IMR-90 (cell line): ENCODE measurements around the gene PRKAG2. TPM values are rescaled to one million over a fixed set of nuclear protein-coding genes. Genes with fewer than 3 reads are reported as not detected.

Source experiments
- ATAC-seq: fragments of 200-7000 bp; cut with Tn5 transposase; 2 replicates; pipeline ENCODE4 v1.9.1; 2020; ENCODE audit warnings: low read depth, mild to moderate bottlenecking, moderate library complexity
- BruUV-seq: library from RNA; stranded (reverse); fragments of 400-500 nt; replicated peaks from 2 replicates; lab custom pipeline; 2021; lab: Mats Ljungman, UMichigan
- CTCF ChIA-PET: fragments of 300-600 bp; formaldehyde crosslinking; extraction: SDS; loops from one replicate; lab custom pipeline; 2021; ENCODE audit warnings: antibody characterized with exemption; lab: Yijun Ruan, JAX
- POLR2A ChIA-PET: fragments of 300-600 bp; sonication (Branson Sonifier 250); formaldehyde crosslinking; loops from one replicate; lab custom pipeline; 2022; ENCODE audit warnings: antibody characterized with exemption; ENCODE audit not compliant: unreplicated experiment; lab: Charles Lee
- DNase-seq: peaks from one replicate; pipeline ENCODE4 v3.0.0; 2013
- H2AFZ ChIP-seq: replicated peaks from 2 replicates; pipeline ENCODE3; 2013; ENCODE audit warnings: low read length, mild to moderate bottlenecking; ENCODE audit not compliant: poor library complexity
- H2AK5ac ChIP-seq: 2 replicates; pipeline ENCODE4 v1.6.1; 2013; ENCODE audit warnings: low read depth, low read length, inconsistent platforms
- H2AK9ac ChIP-seq: replicated peaks from 2 replicates; pipeline ENCODE3; 2013; ENCODE audit warnings: mild to moderate bottlenecking, low read depth, low read length, moderate library complexity; ENCODE audit not compliant: poor library complexity
- H2BK120ac ChIP-seq: 2 replicates; pipeline ENCODE4 v1.6.1; 2013; ENCODE audit warnings: low read depth, low read length, inconsistent platforms
- H2BK15ac ChIP-seq: 3 replicates; pipeline ENCODE4 v1.6.1; 2013; ENCODE audit warnings: low read depth, low read length, inconsistent platforms
- H2BK20ac ChIP-seq: 2 replicates; pipeline ENCODE4 v1.6.1; 2013; ENCODE audit warnings: low read depth, mild to moderate bottlenecking, inconsistent platforms, low read length, moderate library complexity
- H2BK5ac ChIP-seq: 2 replicates; pipeline ENCODE4 v1.6.1; 2013; ENCODE audit warnings: mild to moderate bottlenecking, low read depth, low read length, inconsistent platforms; ENCODE audit not compliant: poor library complexity, severe bottlenecking
- H3K14ac ChIP-seq: replicated peaks from 2 replicates; pipeline ENCODE4 v1.6.1; 2013; ENCODE audit warnings: low read depth, low read length, inconsistent platforms
- H3K18ac ChIP-seq: 2 replicates; pipeline ENCODE4 v1.6.1; 2013; ENCODE audit warnings: low read depth, low read length, control low read depth
- H3K23ac ChIP-seq: 2 replicates; pipeline ENCODE4 v1.6.1; 2013; ENCODE audit warnings: low read depth, low read length, inconsistent platforms
- H3K27ac ChIP-seq: 2 replicates; pipeline ENCODE4 v1.5.1; 2013; ENCODE audit warnings: mild to moderate bottlenecking, control low read depth, low read length; ENCODE audit not compliant: insufficient read depth
- H3K27me3 ChIP-seq: 2 replicates; pipeline ENCODE4 v1.6.1; 2013; ENCODE audit warnings: low read length; ENCODE audit not compliant: control insufficient read depth, insufficient read depth
- H3K36me3 ChIP-seq: 2 replicates; pipeline ENCODE4 v1.6.1; 2013; ENCODE audit warnings: low read length, mixed read lengths; ENCODE audit not compliant: control insufficient read depth, insufficient read depth
- H3K4ac ChIP-seq: 2 replicates; pipeline ENCODE4 v1.6.1; 2013; ENCODE audit warnings: low read depth, low read length, inconsistent platforms
- H3K4me1 ChIP-seq: 2 replicates; pipeline ENCODE4 v1.6.1; 2013; ENCODE audit warnings: low read length, mixed read lengths; ENCODE audit not compliant: control insufficient read depth, insufficient read depth
- H3K4me2 ChIP-seq: 2 replicates; pipeline ENCODE4 v1.6.1; 2013; ENCODE audit warnings: low read depth, mild to moderate bottlenecking, control low read depth, low read length, moderate library complexity
- H3K4me3 ChIP-seq: 2 replicates; pipeline ENCODE4 v1.5.1; 2013; ENCODE audit warnings: low read depth, mild to moderate bottlenecking, control low read depth, low read length, moderate library complexity; ENCODE audit not compliant: insufficient read depth
- H3K56ac ChIP-seq: 2 replicates; pipeline ENCODE4 v1.6.1; 2013; ENCODE audit warnings: low read length, inconsistent platforms; ENCODE audit not compliant: insufficient read depth; ENCODE audit errors: extremely low read depth
- H3K79me1 ChIP-seq, 2 experiments: 2 replicates each; pipeline ENCODE4 v1.6.1; 2013; ENCODE audit warnings: low read length in 2 of 2, inconsistent platforms in 1 of 2, low read depth in 1 of 2
- H3K9ac ChIP-seq: 2 replicates; pipeline ENCODE4 v1.6.1; 2013; ENCODE audit warnings: low read depth, low read length, control low read depth
- H3K9me1 ChIP-seq: 2 replicates; pipeline ENCODE4 v1.6.1; 2013; ENCODE audit warnings: low read length, inconsistent platforms; ENCODE audit not compliant: insufficient read depth
- H3K9me3 ChIP-seq: 2 replicates; pipeline ENCODE4 v1.6.1; 2013; ENCODE audit warnings: low read length; ENCODE audit not compliant: control insufficient read depth, insufficient read depth
- H4K20me1 ChIP-seq: 2 replicates; pipeline ENCODE4 v1.6.1; 2013; ENCODE audit warnings: low read length, inconsistent platforms; ENCODE audit not compliant: insufficient read depth
- H4K5ac ChIP-seq: 2 replicates; pipeline ENCODE4 v1.6.1; 2013; ENCODE audit warnings: mild to moderate bottlenecking, low read depth, low read length, control low read depth
- H4K8ac ChIP-seq, 2 experiments: 2 replicates each; pipeline ENCODE4 v1.6.1; 2013; ENCODE audit warnings: low read depth in 2 of 2, low read length in 2 of 2, control low read depth in 1 of 2, inconsistent platforms in 1 of 2
- H4K91ac ChIP-seq: 2 replicates; pipeline ENCODE4 v1.6.1; 2013; ENCODE audit warnings: low read depth, low read length, inconsistent platforms; ENCODE audit not compliant: insufficient read depth
- CHD1 ChIP-seq: IDR thresholded peaks from 2 replicates; pipeline ENCODE4 v1.6.1; 2012; ENCODE audit warnings: low read depth, low read length, improper control_type of control experiment
- MAFK ChIP-seq: IDR thresholded peaks from 2 replicates; pipeline ENCODE4 v1.6.1; 2012; ENCODE audit warnings: low read depth, low read length, improper control_type of control experiment
- NFE2L2 ChIP-seq: fragments of 150-350 bp; IDR thresholded peaks from 2 replicates; pipeline ENCODE4 v1.6.1; 2016; ENCODE audit warnings: low read depth, mild to moderate bottlenecking, low read length
- WGBS, 2 experiments: methylation state at CpG; one replicate each; pipeline versions ENCODE4 v1.1.5 to v1.1.7; 2013; ENCODE audit warnings: missing lambda C conversion rate in 2 of 2; ENCODE audit not compliant: insufficient read length in 1 of 2; ENCODE audit errors: extremely low coverage in 2 of 2; 5-methylcytosine and 5-hydroxymethylcytosine counted together
- dilution Hi-C: fragments of 300-500 bp; cut with HindIII; formaldehyde crosslinking; loops from one replicate; pipeline ENCODE4 v1.14.3; 2018; ENCODE audit warnings: low sequenced_read_pairs; ENCODE audit not compliant: unreplicated experiment
- in situ Hi-C: fragments of 300-500 bp; cut with MboI; formaldehyde crosslinking; loops from 3 replicates; pipeline ENCODE4 v1.14.3; 2019; ENCODE audit warnings: low sequenced_read_pairs, inconsistent platforms, mixed read lengths
- intact Hi-C: fragments of 100-400 bp; cut with micrococcal nuclease; formaldehyde crosslinking; loops from 2 replicates; pipeline ENCODE4 v1.10.0; 2022
- polyA plus RNA-seq, 3 experiments: library from polyadenylated mRNA; depleted of rRNA; stranded (reverse); fragments of >200 nt; gene quantifications; 2 replicates each; pipeline ENCODE4 v1.2.3, GENCODE V29; 2012; ENCODE audit warnings: low replicate concordance in 1 of 3
- total RNA-seq: library from RNA; depleted of rRNA; stranded (reverse); fragments of >200 nt; gene quantifications from 2 replicates; pipeline ENCODE4 v1.2.3, GENCODE V29; 2012

PRKAG2 gene
- total and polyA plus RNA-seq, 2 of the 4 experiments (the other 2 are of a cell fraction) = 15.4 to 21.6 TPM

GRCh38 chr7:151798851-151799448 lies 78.0 kb downstream of the PRKAG2 start:
- H3K56ac ChIP-seq = no peak overlapping the region
- TF ChIP-seq MAFK (no peak), CHD1 (no peak), NFE2L2 (no peak)
- H3K9ac ChIP-seq = no peak overlapping the region
- no peak overlapping the region for H2AK5ac ChIP-seq
- no peak overlapping the region for H3K4me3 ChIP-seq
- H3K36me3 ChIP-seq = no peaks in the 10 kb centered on the region
- H3K9me3 ChIP-seq = no peaks in the 10 kb centered on the region
- no peak overlapping the region for H2BK5ac ChIP-seq
- H3K4me2 ChIP-seq = no peak overlapping the region
- in situ Hi-C loops = no loop called here
- H2BK20ac ChIP-seq = no peak overlapping the region
- no peak overlapping the region for H2BK15ac ChIP-seq
- ChIA-PET CTCF (no interaction called here), POLR2A (no interaction called here)
- H2AFZ ChIP-seq = no peak overlapping the region
- H3K27ac ChIP-seq = no peak overlapping the region
- no peak overlapping the region for H2BK120ac ChIP-seq
- no peak overlapping the region for H4K8ac ChIP-seq
- H3K14ac ChIP-seq = no peak overlapping the region
- no peaks in the 10 kb centered on the region for H4K20me1 ChIP-seq
- no peak overlapping the region for H3K4ac ChIP-seq
- H3K18ac ChIP-seq = no peak overlapping the region
- WGBS, 2 experiments = 93% methylated on average over 7 of the region's 10 CpGs; no CpG with 5 or more reads in 1 of the 2 experiments
- BruUV-seq = no TSS peak
- dilution Hi-C loops = no loop called here
- peaks cover 13% of the 10 kb centered on the region for H3K27me3 ChIP-seq
- H2AK9ac ChIP-seq = no peak overlapping the region
- H3K23ac ChIP-seq = no peak overlapping the region
- no peaks in the 10 kb centered on the region for H3K79me1 ChIP-seq
- no peaks in the 10 kb centered on the region for H3K4me1 ChIP-seq
- H4K91ac ChIP-seq = no peak overlapping the region
- intact Hi-C loops = no loop called here
- ATAC-seq (no peak), DNase-seq (no peak)
- H4K5ac ChIP-seq = no peak overlapping the region
- H3K9me1 ChIP-seq = peaks cover 10% of the 10 kb centered on the region; the same call in 1 of the 2 replicates
